Measurements from ENCODE around the gene CFTR.

GRCh38 chr7:117686311-117686935 lies 206.6 kb downstream of the CFTR start:
- TF ChIP-seq POLR2A (IDR thresholded peaks at IDR 0.05) (no peak), CTCF (IDR thresholded peaks at IDR 0.05) (no peak)

All from ovary (tissue), 3 donors.